IMR-90 (cell line): Measurements from ENCODE around the gene CARNS1. TPM values are rescaled to one million over a fixed set of nuclear protein-coding genes. Genes with fewer than 3 reads are reported as not detected.

Experiments
- ATAC-seq: fragments of 200-7000 bp; cut with Tn5 transposase; 2 replicates; pipeline ENCODE4 v1.9.1; 2020; ENCODE audit warnings: low read depth, mild to moderate bottlenecking, moderate library complexity
- BruUV-seq: library from RNA; stranded (reverse); fragments of 400-500 nt; replicated peaks from 2 replicates; lab custom pipeline; 2021; lab: Mats Ljungman, UMichigan
- CTCF ChIA-PET: fragments of 300-600 bp; formaldehyde crosslinking; extraction: SDS; loops from one replicate; lab custom pipeline; 2021; ENCODE audit warnings: antibody characterized with exemption; lab: Yijun Ruan, JAX
- POLR2A ChIA-PET: fragments of 300-600 bp; sonication (Branson Sonifier 250); formaldehyde crosslinking; loops from one replicate; lab custom pipeline; 2022; ENCODE audit warnings: antibody characterized with exemption; ENCODE audit not compliant: unreplicated experiment; lab: Charles Lee
- DNase-seq: peaks from one replicate; pipeline ENCODE4 v3.0.0; 2013
- H2AFZ ChIP-seq: replicated peaks from 2 replicates; pipeline ENCODE3; 2013; ENCODE audit warnings: low read length, mild to moderate bottlenecking; ENCODE audit not compliant: poor library complexity
- H2AK5ac ChIP-seq: 2 replicates; pipeline ENCODE4 v1.6.1; 2013; ENCODE audit warnings: low read depth, low read length, inconsistent platforms
- H2AK9ac ChIP-seq: replicated peaks from 2 replicates; pipeline ENCODE3; 2013; ENCODE audit warnings: mild to moderate bottlenecking, low read depth, low read length, moderate library complexity; ENCODE audit not compliant: poor library complexity
- H2BK120ac ChIP-seq: 2 replicates; pipeline ENCODE4 v1.6.1; 2013; ENCODE audit warnings: low read depth, low read length, inconsistent platforms
- H2BK15ac ChIP-seq: 3 replicates; pipeline ENCODE4 v1.6.1; 2013; ENCODE audit warnings: low read depth, low read length, inconsistent platforms
- H2BK20ac ChIP-seq: 2 replicates; pipeline ENCODE4 v1.6.1; 2013; ENCODE audit warnings: low read depth, mild to moderate bottlenecking, inconsistent platforms, low read length, moderate library complexity
- H2BK5ac ChIP-seq: 2 replicates; pipeline ENCODE4 v1.6.1; 2013; ENCODE audit warnings: mild to moderate bottlenecking, low read depth, low read length, inconsistent platforms; ENCODE audit not compliant: poor library complexity, severe bottlenecking
- H3K14ac ChIP-seq: replicated peaks from 2 replicates; pipeline ENCODE4 v1.6.1; 2013; ENCODE audit warnings: low read depth, low read length, inconsistent platforms
- H3K18ac ChIP-seq: 2 replicates; pipeline ENCODE4 v1.6.1; 2013; ENCODE audit warnings: low read depth, low read length, control low read depth
- H3K23ac ChIP-seq: 2 replicates; pipeline ENCODE4 v1.6.1; 2013; ENCODE audit warnings: low read depth, low read length, inconsistent platforms
- H3K27ac ChIP-seq: 2 replicates; pipeline ENCODE4 v1.5.1; 2013; ENCODE audit warnings: mild to moderate bottlenecking, control low read depth, low read length; ENCODE audit not compliant: insufficient read depth
- H3K27me3 ChIP-seq: 2 replicates; pipeline ENCODE4 v1.6.1; 2013; ENCODE audit warnings: low read length; ENCODE audit not compliant: control insufficient read depth, insufficient read depth
- H3K36me3 ChIP-seq: 2 replicates; pipeline ENCODE4 v1.6.1; 2013; ENCODE audit warnings: low read length, mixed read lengths; ENCODE audit not compliant: control insufficient read depth, insufficient read depth
- H3K4ac ChIP-seq: 2 replicates; pipeline ENCODE4 v1.6.1; 2013; ENCODE audit warnings: low read depth, low read length, inconsistent platforms
- H3K4me1 ChIP-seq: 2 replicates; pipeline ENCODE4 v1.6.1; 2013; ENCODE audit warnings: low read length, mixed read lengths; ENCODE audit not compliant: control insufficient read depth, insufficient read depth
- H3K4me2 ChIP-seq: 2 replicates; pipeline ENCODE4 v1.6.1; 2013; ENCODE audit warnings: low read depth, mild to moderate bottlenecking, control low read depth, low read length, moderate library complexity
- H3K4me3 ChIP-seq: 2 replicates; pipeline ENCODE4 v1.5.1; 2013; ENCODE audit warnings: low read depth, mild to moderate bottlenecking, control low read depth, low read length, moderate library complexity; ENCODE audit not compliant: insufficient read depth
- H3K56ac ChIP-seq: 2 replicates; pipeline ENCODE4 v1.6.1; 2013; ENCODE audit warnings: low read length, inconsistent platforms; ENCODE audit not compliant: insufficient read depth; ENCODE audit errors: extremely low read depth
- H3K79me1 ChIP-seq, 2 experiments: 2 replicates each; pipeline ENCODE4 v1.6.1; 2013; ENCODE audit warnings: low read length in 2 of 2, inconsistent platforms in 1 of 2, low read depth in 1 of 2
- H3K9ac ChIP-seq: 2 replicates; pipeline ENCODE4 v1.6.1; 2013; ENCODE audit warnings: low read depth, low read length, control low read depth
- H3K9me1 ChIP-seq: 2 replicates; pipeline ENCODE4 v1.6.1; 2013; ENCODE audit warnings: low read length, inconsistent platforms; ENCODE audit not compliant: insufficient read depth
- H3K9me3 ChIP-seq: 2 replicates; pipeline ENCODE4 v1.6.1; 2013; ENCODE audit warnings: low read length; ENCODE audit not compliant: control insufficient read depth, insufficient read depth
- H4K20me1 ChIP-seq: 2 replicates; pipeline ENCODE4 v1.6.1; 2013; ENCODE audit warnings: low read length, inconsistent platforms; ENCODE audit not compliant: insufficient read depth
- H4K5ac ChIP-seq: 2 replicates; pipeline ENCODE4 v1.6.1; 2013; ENCODE audit warnings: mild to moderate bottlenecking, low read depth, low read length, control low read depth
- H4K8ac ChIP-seq, 2 experiments: 2 replicates each; pipeline ENCODE4 v1.6.1; 2013; ENCODE audit warnings: low read depth in 2 of 2, low read length in 2 of 2, control low read depth in 1 of 2, inconsistent platforms in 1 of 2
- H4K91ac ChIP-seq: 2 replicates; pipeline ENCODE4 v1.6.1; 2013; ENCODE audit warnings: low read depth, low read length, inconsistent platforms; ENCODE audit not compliant: insufficient read depth
- BHLHE40 ChIP-seq: fragments of 150-350 bp; IDR thresholded peaks from 2 replicates; pipeline ENCODE4 v1.6.1; 2016; ENCODE audit warnings: mild to moderate bottlenecking, low read depth, low read length
- CEBPB ChIP-seq: IDR thresholded peaks from 2 replicates; pipeline ENCODE4 v1.6.1; 2012; ENCODE audit warnings: low read depth, low read length, improper control_type of control experiment
- CTCF ChIP-seq: conservative IDR thresholded peaks from 2 replicates; pipeline ENCODE4 v1.5.1; 2012; ENCODE audit warnings: mild to moderate bottlenecking, low read depth, low read length, improper control_type of control experiment
- ELK1 ChIP-seq: fragments of 150-350 bp; IDR thresholded peaks from 2 replicates; pipeline ENCODE4 v1.6.1; 2016; ENCODE audit warnings: low read depth, mild to moderate bottlenecking, low read length, moderate library complexity, borderline replicate concordance
- FOS ChIP-seq: fragments of 150-350 bp; IDR thresholded peaks from 2 replicates; pipeline ENCODE4 v1.6.1; 2016; ENCODE audit warnings: low read depth, low read length
- MAFK ChIP-seq: IDR thresholded peaks from 2 replicates; pipeline ENCODE4 v1.6.1; 2012; ENCODE audit warnings: low read depth, low read length, improper control_type of control experiment
- MAZ ChIP-seq: IDR thresholded peaks from 2 replicates; pipeline ENCODE4 v1.6.1; 2012; ENCODE audit warnings: low read depth, mild to moderate bottlenecking, low read length, improper control_type of control experiment, moderate library complexity, borderline replicate concordance
- MXI1 ChIP-seq: IDR thresholded peaks from 2 replicates; pipeline ENCODE4 v1.6.1; 2012; ENCODE audit warnings: low read depth, mild to moderate bottlenecking, low read length, moderate library complexity, borderline replicate concordance
- NFE2L2 ChIP-seq: fragments of 150-350 bp; IDR thresholded peaks from 2 replicates; pipeline ENCODE4 v1.6.1; 2016; ENCODE audit warnings: low read depth, mild to moderate bottlenecking, low read length
- RCOR1 ChIP-seq: IDR thresholded peaks from 2 replicates; pipeline ENCODE4 v1.6.1; 2012; ENCODE audit warnings: mild to moderate bottlenecking, low read length, improper control_type of control experiment; ENCODE audit not compliant: insufficient replicate concordance
- RFX5 ChIP-seq: IDR thresholded peaks from 2 replicates; pipeline ENCODE4 v1.8.0; 2012; ENCODE audit warnings: low read depth, mild to moderate bottlenecking, low read length, moderate library complexity
- WGBS, 2 experiments: methylation state at CpG; one replicate each; pipeline versions ENCODE4 v1.1.5 to v1.1.7; 2013; ENCODE audit warnings: missing lambda C conversion rate in 2 of 2; ENCODE audit not compliant: insufficient read length in 1 of 2; ENCODE audit errors: extremely low coverage in 2 of 2; 5-methylcytosine and 5-hydroxymethylcytosine counted together
- dilution Hi-C: fragments of 300-500 bp; cut with HindIII; formaldehyde crosslinking; loops from one replicate; pipeline ENCODE4 v1.14.3; 2018; ENCODE audit warnings: low sequenced_read_pairs; ENCODE audit not compliant: unreplicated experiment
- in situ Hi-C: fragments of 300-500 bp; cut with MboI; formaldehyde crosslinking; loops from 3 replicates; pipeline ENCODE4 v1.14.3; 2019; ENCODE audit warnings: low sequenced_read_pairs, inconsistent platforms, mixed read lengths
- intact Hi-C: fragments of 100-400 bp; cut with micrococcal nuclease; formaldehyde crosslinking; loops from 2 replicates; pipeline ENCODE4 v1.10.0; 2022
- polyA plus RNA-seq, 3 experiments: library from polyadenylated mRNA; depleted of rRNA; stranded (reverse); fragments of >200 nt; gene quantifications; 2 replicates each; pipeline ENCODE4 v1.2.3, GENCODE V29; 2012; ENCODE audit warnings: low replicate concordance in 1 of 3
- total RNA-seq: library from RNA; depleted of rRNA; stranded (reverse); fragments of >200 nt; gene quantifications from 2 replicates; pipeline ENCODE4 v1.2.3, GENCODE V29; 2012

CARNS1 gene
- total and polyA plus RNA-seq, 2 of the 4 experiments (the other 2 are of a cell fraction), result under 0.01 to 0.32 TPM

- Histone ChIP-seq H3K27me3 (no peaks in the 10 kb centered on the region; the same call in 1 of the 2 replicates), H3K4me1 (peaks cover 3% of the 10 kb centered on the region), H2AFZ (peak within 1 kb of the TSS; percentile 99), H4K20me1 (peaks cover 5% of the 10 kb centered on the region; the same call in 1 of the 2 replicates), H2BK5ac (peak within 1 kb of the TSS; percentile 74), H3K14ac (peak within 1 kb of the TSS; percentile 88), H2BK20ac (no peak within 1 kb of the TSS), H3K4me2 (peak within 1 kb of the TSS; percentile 90), H3K9me1 (no peaks in the 10 kb centered on the region; the same call in 1 of the 2 replicates), H2AK9ac (peak within 1 kb of the TSS; percentile 99), H2AK5ac (peak within 1 kb of the TSS; percentile 61), H3K9ac (peak within 1 kb of the TSS; percentile 86), H3K4ac (peak within 1 kb of the TSS; percentile 90), H3K36me3 (peaks cover 8% of the 10 kb centered on the region; the same call in 1 of the 2 replicates), H4K8ac (peak within 1 kb of the TSS; percentile 83 to 85; a peak in 3 of 4 replicates), H3K56ac (peak within 1 kb of the TSS; percentile 79), H2BK120ac (peak within 1 kb of the TSS; percentile 53), H3K27ac (peak within 1 kb of the TSS; percentile 92), H4K5ac (peak within 1 kb of the TSS; percentile 63; the same call in 1 of the 2 replicates), H3K23ac (peak within 1 kb of the TSS; percentile 71), H3K79me1 (peaks cover 10 to 30% of the 10 kb centered on the region in 2 experiments; a peak in 3 of 4 replicates), H3K18ac (peak within 1 kb of the TSS; percentile 54; the same call in 1 of the 2 replicates), H3K9me3 (no peaks in the 10 kb centered on the region), H2BK15ac (no peak within 1 kb of the TSS; the same call in 2 of the 3 replicates), H3K4me3 (peak within 1 kb of the TSS; percentile 93), H4K91ac (peak within 1 kb of the TSS; percentile 87)
- intact Hi-C loops (no loop called here), in situ Hi-C loops (no loop called here), dilution Hi-C loops (no loop called here)
- CTCF ChIA-PET, result interaction anchor here (0.5 to 1.2 kb wide), 3 partner anchors 9 to 105 kb away, joined by 3 to 8 read pairs (median 4); no protein-coding TSS in a partner anchor
- POLR2A ChIA-PET, result interaction anchor here (0.6 to 1.3 kb wide), 3 partner anchors 11 to 536 kb away, joined by 3 to 5 read pairs (median 3); no protein-coding TSS in a partner anchor
- BruUV-seq, result no TSS peak
- peak; percentile 86 for ATAC-seq
- WGBS, 2 experiments, result 2% methylated on average over 34 of the region's 75 CpGs; no CpG with 5 or more reads in 1 of the 2 experiments
- DNase-seq, result peak; percentile 91
- no peak for TF ChIP-seq MAFK
- TF ChIP-seq ELK1, result no peak
- no peak for TF ChIP-seq RFX5
- TF ChIP-seq FOS, result peak; percentile 100
- TF ChIP-seq NFE2L2, result no peak
- TF ChIP-seq BHLHE40, result peak; percentile 96
- peak; percentile 88; the same call in 1 of the 2 replicates for TF ChIP-seq MXI1
- no peak for TF ChIP-seq CTCF
- TF ChIP-seq CEBPB, result no peak
- TF ChIP-seq MAZ, result no peak; the same call in 1 of the 2 replicates
- TF ChIP-seq RCOR1, result no peak
Measured at GRCh38 chr11:67391304-67392182, 23.9 kb upstream of the CARNS1 start, which contains the start of gene RAD9A. RAD9A (plus strand) TSS chr11:67391986; CDS start chr11:67392045, 59 bp downstream.
